Measurements from ENCODE around the gene AGAP2.
"Not testable (repeated sequence)": the region's sequence is repeated elsewhere in the genome, so short reads cannot be mapped to it uniquely, and the experiment has no call there.

The AGAP2 gene

DNA sequence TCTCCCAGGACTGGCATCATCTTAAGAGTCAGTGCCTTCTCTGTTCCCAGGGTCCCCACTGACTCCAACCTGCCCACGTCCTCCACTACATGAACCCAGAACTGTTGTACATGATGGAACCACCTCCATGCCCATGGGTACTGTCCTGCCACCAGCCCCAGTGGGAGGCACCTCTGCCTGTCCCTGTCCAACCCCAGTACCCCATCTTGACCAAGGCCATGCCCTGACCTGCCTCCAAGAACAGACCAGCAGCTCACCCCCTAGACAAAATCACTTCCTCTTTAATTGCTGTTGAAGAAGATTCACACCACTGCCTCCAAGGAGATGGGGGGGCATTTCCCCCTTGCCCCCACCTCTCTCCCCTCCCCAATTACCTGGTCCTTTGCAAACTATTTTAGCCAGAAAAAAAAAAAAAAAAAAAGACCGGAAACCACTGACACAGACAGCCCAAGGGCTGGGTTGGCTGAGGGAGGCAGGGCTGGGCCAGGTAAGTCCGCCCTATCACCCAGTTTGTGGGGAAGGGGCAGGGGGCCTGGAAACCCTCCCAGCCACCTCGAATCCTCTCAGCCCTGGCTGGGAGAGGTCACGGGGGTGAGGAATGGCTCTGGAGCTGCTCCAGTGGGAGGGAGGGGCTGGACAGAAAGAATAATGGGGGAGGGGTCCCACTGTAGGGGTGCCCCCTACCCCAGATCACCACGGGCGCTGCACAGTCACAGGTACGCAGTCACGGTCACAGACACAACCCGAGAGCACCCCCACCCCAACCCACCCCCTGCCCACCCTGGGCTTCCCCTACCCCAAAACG lies 13.4 kb downstream of the AGAP2 start:
- TF ChIP-seq, protein P1, sequence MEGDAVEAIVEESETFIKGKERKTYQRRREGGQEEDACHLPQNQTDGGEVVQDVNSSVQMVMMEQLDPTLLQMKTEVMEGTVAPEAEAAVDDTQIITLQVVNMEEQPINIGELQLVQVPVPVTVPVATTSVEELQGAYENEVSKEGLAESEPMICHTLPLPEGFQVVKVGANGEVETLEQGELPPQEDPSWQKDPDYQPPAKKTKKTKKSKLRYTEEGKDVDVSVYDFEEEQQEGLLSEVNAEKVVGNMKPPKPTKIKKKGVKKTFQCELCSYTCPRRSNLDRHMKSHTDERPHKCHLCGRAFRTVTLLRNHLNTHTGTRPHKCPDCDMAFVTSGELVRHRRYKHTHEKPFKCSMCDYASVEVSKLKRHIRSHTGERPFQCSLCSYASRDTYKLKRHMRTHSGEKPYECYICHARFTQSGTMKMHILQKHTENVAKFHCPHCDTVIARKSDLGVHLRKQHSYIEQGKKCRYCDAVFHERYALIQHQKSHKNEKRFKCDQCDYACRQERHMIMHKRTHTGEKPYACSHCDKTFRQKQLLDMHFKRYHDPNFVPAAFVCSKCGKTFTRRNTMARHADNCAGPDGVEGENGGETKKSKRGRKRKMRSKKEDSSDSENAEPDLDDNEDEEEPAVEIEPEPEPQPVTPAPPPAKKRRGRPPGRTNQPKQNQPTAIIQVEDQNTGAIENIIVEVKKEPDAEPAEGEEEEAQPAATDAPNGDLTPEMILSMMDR (conservative IDR thresholded peaks at IDR 0.05; ENCODE audit: low read depth, low read length): no peak

DNA sequence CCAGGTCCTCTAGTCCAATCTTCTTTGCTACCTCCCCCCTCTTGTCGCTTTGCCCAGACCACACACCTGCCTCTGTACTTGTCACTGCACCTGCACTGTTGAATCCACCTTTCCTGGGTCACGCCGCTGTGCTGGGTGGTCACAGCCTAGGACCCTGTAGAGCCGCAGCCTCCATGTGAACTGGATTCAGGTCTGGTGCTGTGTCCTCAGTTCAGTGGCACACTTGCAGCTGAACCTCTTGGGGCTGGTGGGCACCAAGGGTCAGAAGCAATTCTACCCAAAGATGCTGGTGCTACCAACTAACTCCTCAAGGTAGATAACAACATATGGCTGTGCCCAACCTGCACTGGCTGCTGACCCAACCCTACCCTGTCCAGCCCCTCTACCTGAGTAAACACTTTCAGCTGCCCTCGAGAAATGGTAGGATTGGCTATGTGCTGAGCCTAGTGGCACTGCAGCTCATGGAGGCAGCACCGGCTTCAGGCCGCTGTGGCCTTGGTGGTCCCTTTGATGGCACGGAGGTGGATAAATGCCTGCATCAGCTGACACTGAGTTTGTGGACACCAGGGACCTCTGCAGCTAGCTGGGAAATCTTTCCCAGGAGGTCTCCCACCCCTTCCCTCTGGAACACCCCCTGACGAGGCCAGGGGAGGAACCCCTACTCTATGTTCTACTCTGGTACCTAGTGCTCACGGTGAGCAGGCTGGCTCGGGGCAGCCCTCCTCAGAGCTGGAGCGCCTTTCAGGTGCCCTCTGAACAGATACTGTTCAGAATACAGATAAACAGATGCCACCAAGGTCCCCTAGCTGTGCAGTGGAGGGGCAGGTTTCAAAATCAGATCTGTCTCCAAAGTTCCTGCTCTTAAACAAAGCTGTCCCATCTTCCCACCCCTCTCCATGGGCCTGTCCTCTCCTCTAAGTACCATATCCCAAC lies 14.3 kb downstream of the AGAP2 start:
- TF ChIP-seq, protein P1 (conservative IDR thresholded peaks at IDR 0.05; ENCODE audit: low read depth, low read length): no peak
- DNase-seq (ENCODE audit: low read depth): no peak
- no peak overlapping the region for H3K4me3 ChIP-seq (ENCODE audit: low read depth, low read length)

More for the DNA sequence above, 13.4 kb downstream of the AGAP2 start:
- H3K4me3 ChIP-seq (ENCODE audit: low read depth, low read length): no peak overlapping the region
- DNase-seq (ENCODE audit: low read depth): no peak

DNA sequence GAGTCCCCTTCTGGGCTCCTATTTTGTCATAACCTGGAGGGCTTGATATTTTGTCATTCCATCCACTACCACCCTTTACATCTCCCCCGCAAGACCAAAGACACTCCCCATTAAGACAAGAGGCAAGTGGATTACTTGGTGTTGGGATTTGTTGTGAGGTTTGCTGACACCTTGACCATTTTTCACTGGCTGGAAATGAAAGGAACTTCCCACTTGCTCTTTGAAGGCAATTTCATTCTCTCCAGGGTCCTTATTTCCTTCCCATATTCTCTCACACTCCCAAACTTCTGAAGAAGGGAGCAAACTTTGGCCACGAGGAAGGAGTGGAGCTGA lies 14.9 kb downstream of the AGAP2 start:
- DNase-seq (ENCODE audit: low read depth): no peak
- no peak overlapping the region for H3K4me3 ChIP-seq (ENCODE audit: low read depth, low read length)
- TF ChIP-seq, protein P1 (conservative IDR thresholded peaks at IDR 0.05; ENCODE audit: low read depth, low read length): no peak

DNA sequence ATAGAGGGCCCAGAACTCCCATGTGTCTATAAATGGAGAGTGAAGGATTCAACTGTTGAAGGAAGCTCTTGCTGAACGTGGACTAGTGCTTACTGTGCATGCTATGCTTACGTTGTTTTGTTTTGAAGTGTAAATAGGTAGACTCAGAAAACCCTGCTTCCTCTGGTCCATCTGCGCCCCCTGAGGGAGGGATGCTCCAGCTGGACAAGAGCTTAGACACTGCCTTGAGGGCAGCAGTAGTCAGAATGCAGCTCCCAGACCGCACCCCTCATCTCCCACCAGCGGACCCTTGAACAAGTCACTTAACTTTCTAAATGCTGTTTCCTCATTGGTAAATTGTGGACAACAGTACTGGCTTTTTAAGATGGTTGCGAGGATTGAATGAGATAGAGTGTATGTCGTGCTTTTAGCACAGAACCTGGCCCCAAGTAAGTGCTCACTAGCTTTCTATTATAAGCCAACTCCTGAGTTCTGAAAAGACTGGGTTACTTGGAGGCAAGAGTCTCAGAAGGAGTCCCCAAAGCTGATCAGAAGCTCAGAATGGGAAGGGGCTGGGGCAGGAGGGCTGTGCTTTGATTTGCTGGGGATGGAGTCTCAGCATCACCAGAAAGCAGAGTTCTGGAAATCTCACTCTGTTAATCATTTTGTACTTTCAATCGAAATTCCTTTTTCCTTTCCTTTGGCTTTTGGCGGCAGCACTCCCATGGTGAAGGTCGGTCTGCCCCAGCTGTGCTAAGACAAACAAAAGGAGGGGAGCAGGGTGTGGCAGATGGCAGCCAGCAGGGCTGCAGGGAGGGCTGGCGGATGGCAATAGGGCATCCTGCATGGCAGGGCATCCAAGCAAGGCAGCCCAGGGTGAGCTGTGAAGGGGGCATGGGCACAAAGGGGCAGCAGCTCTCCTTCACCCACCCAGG lies 15.6 kb downstream of the AGAP2 start:
- no peak overlapping the region for H3K4me3 ChIP-seq (ENCODE audit: low read depth, low read length)
- TF ChIP-seq, protein P1 (conservative IDR thresholded peaks at IDR 0.05; ENCODE audit: low read depth, low read length): no peak
- DNase-seq (ENCODE audit: low read depth): no peak

DNA sequence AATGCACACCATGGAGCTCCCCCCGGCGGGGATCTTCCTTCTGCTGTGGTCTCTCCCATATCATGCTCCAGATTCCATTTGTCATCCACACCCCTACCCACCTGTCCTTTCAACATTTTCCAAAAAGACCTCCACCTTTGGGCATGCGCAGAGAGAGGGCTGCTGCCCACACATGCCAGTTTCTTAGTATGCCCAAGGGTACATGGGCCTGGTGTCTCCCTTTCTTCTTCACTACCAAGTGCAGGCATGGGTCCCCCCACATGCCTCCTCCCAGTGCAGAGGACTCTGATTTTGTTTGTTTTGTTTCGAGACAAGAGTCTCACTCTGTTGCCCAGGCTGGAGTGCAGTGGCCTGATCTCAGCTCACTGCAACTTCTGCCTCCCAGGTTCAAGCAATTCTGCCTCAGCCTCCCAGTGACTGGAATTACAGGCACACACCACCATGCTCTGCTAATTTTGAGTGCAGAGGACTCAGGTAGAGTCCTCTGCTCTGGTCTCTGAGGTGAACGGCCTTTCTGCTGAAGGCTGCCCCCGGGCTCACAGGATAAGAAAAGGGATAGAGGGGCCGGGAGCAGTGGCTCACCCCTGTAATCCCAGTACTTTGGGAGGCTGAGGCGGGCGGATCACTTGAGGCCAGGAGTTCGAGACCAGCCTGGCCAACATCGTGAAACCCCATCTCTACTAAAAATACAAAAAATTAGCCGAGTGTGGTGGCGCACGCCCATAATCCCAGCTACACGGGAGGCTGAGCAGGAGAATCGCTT lies 16.5 kb downstream of the AGAP2 start:
- not testable (repeated sequence) for H3K4me3 ChIP-seq (ENCODE audit: low read depth, low read length); DNase-seq (ENCODE audit: low read depth)

DNA sequence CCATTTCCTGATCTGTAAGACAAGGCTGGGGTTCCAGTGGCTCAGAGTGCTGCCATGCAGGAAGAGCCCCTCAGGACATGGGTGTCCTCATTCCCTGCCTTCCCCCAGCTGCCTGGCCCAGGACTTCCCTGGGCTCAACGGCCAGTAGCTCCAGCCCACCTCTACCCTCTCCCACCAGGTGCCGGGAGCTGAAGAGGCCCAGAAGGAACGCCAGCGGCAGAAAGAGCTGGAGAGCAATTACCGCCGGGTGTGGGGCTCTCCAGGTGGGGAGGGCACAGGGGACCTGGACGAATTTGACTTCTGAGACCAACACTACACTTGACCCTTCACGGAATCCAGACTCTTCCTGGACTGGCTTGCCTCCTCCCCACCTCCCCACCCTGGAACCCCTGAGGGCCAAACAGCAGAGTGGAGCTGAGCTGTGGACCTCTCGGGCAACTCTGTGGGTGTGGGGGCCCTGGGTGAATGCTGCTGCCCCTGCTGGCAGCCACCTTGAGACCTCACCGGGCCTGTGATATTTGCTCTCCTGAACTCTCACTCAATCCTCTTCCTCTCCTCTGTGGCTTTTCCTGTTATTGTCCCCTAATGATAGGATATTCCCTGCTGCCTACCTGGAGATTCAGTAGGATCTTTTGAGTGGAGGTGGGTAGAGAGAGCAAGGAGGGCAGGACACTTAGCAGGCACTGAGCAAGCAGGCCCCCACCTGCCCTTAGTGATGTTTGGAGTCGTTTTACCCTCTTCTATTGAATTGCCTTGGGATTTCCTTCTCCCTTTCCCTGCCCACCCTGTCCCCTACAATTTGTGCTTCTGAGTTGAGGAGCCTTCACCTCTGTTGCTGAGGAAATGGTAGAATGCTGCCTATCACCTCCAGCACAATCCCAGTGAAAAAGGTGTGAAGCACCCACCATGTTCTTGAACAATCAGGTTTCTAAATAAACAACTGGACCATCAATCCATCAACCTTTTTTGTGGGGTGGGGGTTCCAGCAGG lies 17.6 kb downstream of the AGAP2 start:
- DNase-seq (ENCODE audit: low read depth): no peak
- H3K4me3 ChIP-seq (ENCODE audit: low read depth, low read length): no peak overlapping the region
- TF ChIP-seq, protein P1 (conservative IDR thresholded peaks at IDR 0.05; ENCODE audit: low read depth, low read length): no peak
